Neural progenitor cell (in vitro differentiated cells): ENCODE data around the gene TBC1D26. TPM values are rescaled to one million over a fixed set of nuclear protein-coding genes. Genes with fewer than 3 reads are reported as not detected.
"Not testable (repeated sequence)": the region's sequence is repeated elsewhere in the genome, so short reads cannot be mapped to it uniquely, and the experiment has no call there.

Experiments used
- DNase-seq: peaks from one replicate; pipeline ENCODE4 v3.0.0-alpha.2; 2016; ENCODE audit warnings: low spot score
- H2AFZ ChIP-seq: fragments of 200-600 bp; sonication (generic); replicated peaks from 2 replicates; pipeline ENCODE4 v1.6.1; 2016; ENCODE audit warnings: antibody characterized with exemption
- H3F3A ChIP-seq: fragments of 200-600 bp; sonication (generic); 2 replicates; pipeline ENCODE4 v1.6.1; 2016; ENCODE audit warnings: antibody characterized with exemption, low read depth
- H3K27ac ChIP-seq: fragments of 200-600 bp; sonication (generic); 2 replicates; pipeline ENCODE4 v1.5.1; 2016; ENCODE audit warnings: mild to moderate bottlenecking
- H3K27me3 ChIP-seq: fragments of 200-600 bp; sonication (generic); 2 replicates; pipeline ENCODE4 v1.6.1; 2016; ENCODE audit warnings: mild to moderate bottlenecking, moderate library complexity
- H3K36me3 ChIP-seq: fragments of 200-600 bp; sonication (generic); 2 replicates; pipeline ENCODE4 v1.5.1; 2016
- H3K4me1 ChIP-seq: fragments of 200-600 bp; sonication (generic); 2 replicates; pipeline ENCODE4 v1.6.1; 2016; ENCODE audit warnings: mixed run types
- H3K4me2 ChIP-seq: fragments of 200-600 bp; sonication (generic); 2 replicates; pipeline ENCODE4 v1.6.1; 2016
- H3K4me3 ChIP-seq: fragments of 200-600 bp; sonication (generic); 2 replicates; pipeline ENCODE4 v1.5.1; 2016
- H3K79me2 ChIP-seq: fragments of 200-600 bp; sonication (generic); 2 replicates; pipeline ENCODE4 v1.6.1; 2016; ENCODE audit warnings: low read depth
- H3K9ac ChIP-seq: fragments of 200-600 bp; sonication (generic); 2 replicates; pipeline ENCODE4 v1.6.1; 2016
- H3K9me3 ChIP-seq: fragments of 200-600 bp; sonication (generic); 2 replicates; pipeline ENCODE4 v1.5.1; 2016; ENCODE audit warnings: low read depth
- H4K20me1 ChIP-seq: fragments of 200-600 bp; sonication (generic); 2 replicates; pipeline ENCODE4 v1.6.1; 2016; ENCODE audit warnings: low read depth
- H3K27ac Mint-ChIP-seq: 3 replicates; pipeline ENCODE4 v1.8.0; 2021; ENCODE audit warnings: mixed read lengths
- H3K27me3 Mint-ChIP-seq: 2 replicates; pipeline ENCODE4 v1.8.0; 2022; ENCODE audit warnings: low read depth, mild to moderate bottlenecking, inconsistent platforms, moderate library complexity, mixed read lengths; ENCODE audit not compliant: insufficient read depth
- H3K36me3 Mint-ChIP-seq: 3 replicates; pipeline ENCODE4 v1.8.0; 2021; ENCODE audit warnings: mixed read lengths
- H3K4me1 Mint-ChIP-seq: 3 replicates; pipeline ENCODE4 v1.8.0; 2021; ENCODE audit warnings: mixed read lengths
- H3K4me3 Mint-ChIP-seq: 3 replicates; pipeline ENCODE4 v1.8.0; 2021; ENCODE audit warnings: mild to moderate bottlenecking, moderate library complexity, mixed read lengths
- H3K9me3 Mint-ChIP-seq: 3 replicates; pipeline ENCODE4 v1.8.0; 2020; ENCODE audit warnings: mixed read lengths
- total RNA-seq: library from RNA; depleted of rRNA; stranded (reverse); fragments of >200 nt; gene quantifications from 2 replicates; pipeline ENCODE4 v1.2.3, GENCODE V29; 2015; ENCODE audit warnings: low replicate concordance

TBC1D26 gene
- total RNA-seq, 1 donor from 2014 or later: 0.58 TPM

DNA sequence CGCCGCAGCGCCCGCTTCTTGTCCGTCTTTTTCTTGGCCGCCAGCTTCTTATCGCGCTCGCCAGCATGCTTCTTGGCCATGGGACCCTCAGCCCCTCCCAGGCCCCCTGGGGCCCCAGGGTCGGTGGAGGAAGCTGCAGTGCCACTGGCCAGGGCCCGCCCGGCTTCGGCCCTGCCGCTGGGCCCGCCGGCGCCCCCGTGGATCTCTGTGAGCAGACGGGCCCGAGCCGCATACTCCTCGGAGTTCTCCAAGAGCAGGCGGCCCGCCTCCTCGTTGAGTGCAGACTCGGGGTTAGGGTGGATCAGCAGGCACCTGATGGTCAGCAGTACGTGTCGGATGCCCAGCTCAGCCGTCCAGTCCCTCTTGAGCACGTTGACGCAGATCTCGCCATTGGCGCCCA lies 27.8 kb upstream of the TBC1D26 start:
- H3K27me3 Mint-ChIP-seq, H3K4me2 ChIP-seq, H3K4me3 Mint-ChIP-seq, H3K27me3 ChIP-seq, H3F3A ChIP-seq, H3K27ac ChIP-seq, H3K4me1 ChIP-seq, H3K4me1 Mint-ChIP-seq, H2AFZ ChIP-seq, H4K20me1 ChIP-seq, H3K9ac ChIP-seq, H3K4me3 ChIP-seq, DNase-seq, H3K27ac Mint-ChIP-seq: not testable (repeated sequence)
- H3K9me3 ChIP-seq: peaks cover 38% of the 10 kb centered on the region
- peaks cover 58% of the 10 kb centered on the region for H3K36me3 ChIP-seq
- H3K79me2 ChIP-seq: peaks cover 55% of the 10 kb centered on the region
- Mint-ChIP-seq H3K9me3 (peaks cover 58% of the 10 kb centered on the region), H3K36me3 (peaks cover 56% of the 10 kb centered on the region)

DNA sequence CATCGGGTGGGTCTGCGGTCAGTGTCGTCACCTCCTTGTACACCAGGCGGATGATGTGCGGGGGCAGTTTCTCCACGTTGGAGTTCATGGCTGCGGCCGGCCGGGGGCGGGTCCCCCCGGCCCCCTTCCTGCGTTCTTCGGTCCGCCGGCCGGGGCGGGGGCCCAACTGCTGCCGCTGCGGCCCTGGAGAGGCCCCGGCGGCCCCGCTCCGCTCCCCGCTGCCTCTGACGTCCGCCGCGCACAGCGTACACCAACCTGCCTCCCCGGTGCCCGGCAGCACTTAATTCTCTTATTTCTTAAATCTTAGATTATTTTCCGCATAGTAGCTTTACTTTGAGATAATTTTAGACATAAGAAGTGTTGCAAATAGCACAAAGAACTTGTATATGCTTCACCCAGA lies 27.3 kb upstream of the TBC1D26 start:
- Histone ChIP-seq H3K9me3 (peaks cover 38% of the 10 kb centered on the region), H3K36me3 (peaks cover 63% of the 10 kb centered on the region), H3K79me2 (peaks cover 53% of the 10 kb centered on the region)
- H3K4me1 ChIP-seq, H3K4me1 Mint-ChIP-seq, H3F3A ChIP-seq, H3K9ac ChIP-seq, H3K27me3 ChIP-seq, DNase-seq, H3K27me3 Mint-ChIP-seq, H3K4me3 ChIP-seq, H3K27ac ChIP-seq, H3K4me3 Mint-ChIP-seq, H3K27ac Mint-ChIP-seq, H3K4me2 ChIP-seq, H4K20me1 ChIP-seq, H2AFZ ChIP-seq: not testable (repeated sequence)
- H3K9me3 Mint-ChIP-seq: peaks cover 63% of the 10 kb centered on the region
- H3K36me3 Mint-ChIP-seq: peaks cover 61% of the 10 kb centered on the region

DNA sequence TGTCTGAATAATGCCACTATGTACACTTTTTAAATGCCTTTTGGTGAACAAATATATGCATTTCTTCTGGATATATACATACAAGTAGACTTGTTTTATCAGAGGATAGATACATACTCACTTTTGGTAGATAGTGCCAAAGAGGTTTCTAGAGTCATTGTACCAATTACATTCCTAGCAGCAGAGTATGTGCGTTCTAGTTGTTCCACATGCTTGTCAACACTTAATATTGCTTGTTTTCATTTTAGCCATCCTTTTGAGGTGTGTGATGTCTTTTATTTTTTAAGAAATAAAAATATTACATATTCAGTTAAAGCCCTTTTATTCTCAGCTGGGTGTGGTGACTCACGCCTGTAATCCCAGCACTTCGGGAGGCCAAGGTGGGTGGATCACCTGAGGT lies 23.2 kb upstream of the TBC1D26 start:
- not testable (repeated sequence) for H3K27ac ChIP-seq, H3K4me1 Mint-ChIP-seq, H3K4me2 ChIP-seq, H3K27me3 Mint-ChIP-seq, DNase-seq, H3K4me3 ChIP-seq, H2AFZ ChIP-seq, H3K4me1 ChIP-seq, H3F3A ChIP-seq, H3K4me3 Mint-ChIP-seq, H3K9ac ChIP-seq, H3K27ac Mint-ChIP-seq, H3K27me3 ChIP-seq, H4K20me1 ChIP-seq
- Histone ChIP-seq H3K36me3 (peaks cover 80% of the 10 kb centered on the region), H3K9me3 (peaks cover 55% of the 10 kb centered on the region), H3K79me2 (peaks cover 25% of the 10 kb centered on the region)
- Mint-ChIP-seq H3K9me3 (peaks cover 61% of the 10 kb centered on the region), H3K36me3 (peaks cover 61% of the 10 kb centered on the region)

DNA sequence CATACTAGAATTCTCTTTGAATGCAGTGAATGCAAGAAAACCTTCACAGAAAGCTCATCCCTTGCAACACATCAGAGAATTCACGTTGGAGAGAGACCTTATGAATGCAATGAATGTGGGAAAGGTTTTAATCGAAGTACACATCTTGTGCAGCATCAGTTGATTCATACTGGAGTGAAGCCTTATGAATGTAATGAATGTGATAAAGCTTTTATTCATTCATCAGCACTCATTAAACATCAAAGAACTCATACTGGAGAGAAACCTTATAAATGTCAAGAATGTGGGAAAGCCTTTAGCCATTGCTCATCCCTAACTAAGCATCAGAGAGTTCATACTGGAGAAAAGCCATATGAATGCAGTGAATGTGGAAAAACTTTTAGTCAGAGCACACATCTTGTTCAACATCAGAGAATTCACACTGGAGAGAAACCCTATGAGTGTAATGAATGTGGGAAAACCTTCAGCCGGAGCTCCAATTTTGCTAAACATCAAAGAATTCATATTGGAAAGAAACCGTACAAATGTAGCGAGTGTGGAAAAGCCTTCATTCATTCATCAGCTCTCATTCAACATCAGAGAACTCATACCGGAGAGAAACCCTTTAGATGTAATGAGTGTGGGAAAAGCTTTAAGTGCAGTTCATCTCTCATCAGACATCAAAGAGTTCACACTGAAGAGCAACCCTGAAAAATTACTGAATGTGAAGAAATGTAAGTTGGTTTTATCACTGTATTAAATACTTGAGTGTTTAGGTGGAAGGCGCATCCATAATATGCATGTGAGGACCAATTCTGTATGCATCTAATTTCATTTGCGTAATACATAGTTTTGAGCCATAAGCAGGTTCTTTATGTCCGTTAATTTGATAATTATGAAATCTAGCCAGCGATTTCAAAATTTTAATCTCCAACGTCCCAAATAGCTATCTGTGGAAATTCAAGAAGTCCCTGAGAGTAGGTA lies 15.2 kb upstream of the TBC1D26 start:
- H3K4me2 ChIP-seq, H2AFZ ChIP-seq, H3K79me2 ChIP-seq, H3K4me1 ChIP-seq, H3K4me1 Mint-ChIP-seq, H3K4me3 ChIP-seq, H3K27me3 Mint-ChIP-seq, H3K27me3 ChIP-seq, H4K20me1 ChIP-seq, DNase-seq, H3K9ac ChIP-seq, H3K27ac ChIP-seq, H3K4me3 Mint-ChIP-seq, H3K27ac Mint-ChIP-seq: not testable (repeated sequence)
- Mint-ChIP-seq H3K36me3 (peaks cover 53% of the 10 kb centered on the region), H3K9me3 (peaks cover 55% of the 10 kb centered on the region)
- peaks cover 44% of the 10 kb centered on the region for H3K36me3 ChIP-seq
- H3K9me3 ChIP-seq: peaks cover 46% of the 10 kb centered on the region
- peaks cover 12% of the 10 kb centered on the region for H3F3A ChIP-seq

DNA sequence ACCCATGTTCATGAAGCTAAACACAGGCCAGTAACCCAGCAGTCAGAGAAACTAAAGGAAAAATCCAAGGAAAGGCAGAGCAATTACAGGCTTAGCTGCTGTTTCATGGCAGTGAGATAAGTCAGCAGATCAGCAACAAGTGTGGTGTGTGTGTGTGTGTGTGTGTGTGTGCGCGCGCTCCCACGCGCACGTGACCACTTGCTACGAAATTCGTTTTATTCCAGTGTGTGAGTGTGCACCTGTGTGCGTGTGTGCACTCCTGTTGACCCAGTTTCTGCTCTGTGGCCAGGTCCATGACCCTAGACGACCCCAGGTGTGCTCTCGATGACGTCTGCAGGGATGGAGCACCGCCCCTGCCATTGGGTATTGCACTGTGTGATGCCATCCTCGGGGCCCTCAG lies 1.5 kb upstream of the TBC1D26 start:
- not testable (repeated sequence) for H4K20me1 ChIP-seq, H3F3A ChIP-seq, H3K9me3 Mint-ChIP-seq, H3K79me2 ChIP-seq, H3K9me3 ChIP-seq, H3K27ac ChIP-seq, H3K27me3 Mint-ChIP-seq, H3K9ac ChIP-seq, H3K4me1 ChIP-seq, H3K4me3 ChIP-seq, H3K4me2 ChIP-seq, H3K27ac Mint-ChIP-seq, DNase-seq, H2AFZ ChIP-seq, H3K27me3 ChIP-seq, H3K4me1 Mint-ChIP-seq, H3K36me3 Mint-ChIP-seq, H3K36me3 ChIP-seq, H3K4me3 Mint-ChIP-seq

DNA sequence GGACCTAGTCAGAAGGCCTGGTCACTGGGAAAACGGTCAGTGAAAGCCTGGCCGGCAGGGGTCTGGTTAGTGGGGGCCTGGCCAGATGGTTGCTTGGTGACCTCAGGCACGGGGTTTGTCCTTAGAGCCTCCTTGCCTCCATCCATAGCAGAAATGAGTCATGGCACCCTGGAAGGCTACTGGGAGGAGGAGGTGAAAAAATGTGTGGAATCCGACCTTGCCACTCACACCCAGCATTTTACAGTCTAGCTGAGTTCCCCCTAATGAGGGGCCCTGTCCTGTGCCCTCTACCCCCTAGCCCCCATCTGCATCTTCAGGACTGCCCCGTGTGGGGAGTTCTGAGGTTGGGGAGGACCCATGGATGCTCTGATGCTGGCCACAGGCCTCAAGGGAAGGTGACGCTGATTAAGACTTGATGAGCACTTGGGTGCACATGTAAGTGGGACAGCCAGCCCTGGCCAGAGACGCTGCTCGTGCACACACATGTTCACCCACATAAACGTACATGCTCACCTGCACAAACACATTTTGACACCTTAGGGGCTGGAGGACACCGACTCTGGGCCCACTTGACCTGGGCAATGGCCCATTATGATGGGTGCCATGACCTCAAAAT lies 1.2 kb downstream of the TBC1D26 start:
- H3K9ac ChIP-seq, DNase-seq: not testable (repeated sequence)

DNA sequence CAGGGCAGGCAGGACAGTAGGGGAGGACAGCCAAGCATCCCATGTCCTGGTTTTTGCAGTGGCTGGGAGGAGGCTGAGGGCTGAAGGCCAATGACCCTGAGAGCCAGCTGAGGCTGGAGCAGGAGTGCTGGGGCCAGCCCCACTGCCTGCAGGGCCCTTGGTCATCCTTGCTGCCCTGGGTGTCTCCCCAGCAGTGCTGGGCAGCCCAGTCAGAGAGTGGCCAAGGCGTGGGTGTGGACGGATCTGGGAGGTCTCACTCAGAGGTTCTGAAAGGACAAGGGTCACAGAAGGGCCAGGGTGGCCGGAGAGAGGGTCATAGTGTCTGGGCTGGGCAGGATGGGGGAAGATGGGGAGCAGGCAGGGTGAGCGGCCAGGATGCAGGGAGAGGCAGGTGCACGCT lies 4.5 kb downstream of the TBC1D26 start:
- not testable (repeated sequence) for H3K9ac ChIP-seq, H4K20me1 ChIP-seq, H3K4me1 ChIP-seq, H3K27ac Mint-ChIP-seq, H2AFZ ChIP-seq, H3K9me3 Mint-ChIP-seq, H3K4me2 ChIP-seq, H3K4me1 Mint-ChIP-seq, H3K36me3 ChIP-seq, H3K9me3 ChIP-seq, H3F3A ChIP-seq, H3K79me2 ChIP-seq, H3K27me3 Mint-ChIP-seq, H3K27ac ChIP-seq, H3K4me3 Mint-ChIP-seq, H3K36me3 Mint-ChIP-seq, H3K4me3 ChIP-seq, DNase-seq, H3K27me3 ChIP-seq

More for the DNA sequence above, 1.2 kb downstream of the TBC1D26 start:
- H3K36me3 ChIP-seq, H3K79me2 ChIP-seq, H3K36me3 Mint-ChIP-seq, H4K20me1 ChIP-seq, H3K9me3 Mint-ChIP-seq, H3K27me3 Mint-ChIP-seq, H2AFZ ChIP-seq, H3K9me3 ChIP-seq, H3K4me3 Mint-ChIP-seq, H3K4me1 Mint-ChIP-seq, H3K4me1 ChIP-seq, H3K27ac ChIP-seq, H3K27ac Mint-ChIP-seq, H3K4me2 ChIP-seq, H3K4me3 ChIP-seq, H3K27me3 ChIP-seq, H3F3A ChIP-seq: not testable (repeated sequence)
